GM18951 (cell line): ENCODE measurements around the gene TACR2.

ENCODE experiments used
- POLR2A ChIP-seq: IDR thresholded peaks from 4 replicates; pipeline ENCODE4 v1.6.1; 2011; ENCODE audit warnings: mild to moderate bottlenecking; ENCODE audit not compliant: insufficient read length, insufficient read depth; ENCODE audit errors: extremely low read depth
- in situ Hi-C: fragments of 300-500 bp; cut with MboI; formaldehyde crosslinking; loops from one replicate; pipeline ENCODE4 v1.12.0; 2022; ENCODE audit warnings: low sequenced_read_pairs, mixed read lengths, inconsistent platforms; ENCODE audit not compliant: unreplicated experiment

The TACR2 gene

DNA sequence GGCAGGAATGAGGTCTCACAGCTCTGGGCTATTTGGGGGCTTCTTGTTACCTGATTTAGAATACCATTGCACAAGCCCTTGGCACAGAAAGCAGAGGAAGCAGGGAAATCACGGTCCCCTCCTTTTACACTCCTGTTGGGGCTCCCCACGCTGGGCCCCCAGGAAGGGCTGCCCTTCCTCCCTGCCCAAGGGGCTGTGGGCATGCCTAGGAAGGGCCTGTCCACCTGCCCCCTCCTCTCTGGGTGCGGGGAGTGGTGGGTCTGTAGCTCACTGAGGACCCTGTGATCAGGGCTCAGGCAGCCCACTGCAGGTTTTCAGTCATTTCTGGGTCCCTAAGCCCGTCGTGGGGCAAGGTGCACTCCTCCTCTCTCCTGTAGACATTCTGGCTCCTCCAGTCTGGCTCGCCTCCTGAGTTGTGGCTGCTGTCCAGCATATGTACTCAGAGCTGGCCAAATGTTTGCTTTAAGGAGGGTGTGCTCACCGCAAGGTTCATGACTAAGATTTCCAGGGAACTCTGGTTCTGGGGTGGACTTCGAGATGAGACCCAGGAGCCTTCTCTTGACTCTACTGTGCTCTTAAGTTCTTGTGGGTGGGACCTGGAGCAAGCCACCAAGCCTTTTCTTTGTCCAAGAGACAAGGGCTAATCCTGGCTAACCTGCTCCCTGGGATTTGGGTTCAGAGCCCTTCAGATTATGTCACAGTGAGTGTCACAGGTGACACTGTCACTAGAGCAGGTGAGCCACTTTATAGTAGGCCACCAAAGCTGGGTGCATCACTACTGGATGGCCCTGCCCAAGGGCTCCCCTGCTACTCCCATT lies 56.0 kb downstream of the TACR2 start:
- TF ChIP-seq POLR2A = no peak
- in situ Hi-C loops = no loop called here

GRCh38 chr10:69359594-69359993 lies 57.1 kb downstream of the TACR2 start:
- in situ Hi-C loops = no loop called here
- TF ChIP-seq POLR2A = no peak

GRCh38 chr10:69359148-69359547 lies 57.6 kb downstream of the TACR2 start:
- in situ Hi-C loops = no loop called here
- no peak for TF ChIP-seq POLR2A

GRCh38 chr10:69358148-69358795 lies 58.4 kb downstream of the TACR2 start:
- in situ Hi-C loops = no loop called here
- no peak for TF ChIP-seq POLR2A

- in situ Hi-C loops = no loop called here
- no peak for TF ChIP-seq POLR2A
Measured at GRCh38 chr10:69356187-69356586, 60.5 kb downstream of the TACR2 start.

GRCh38 chr10:69353977-69354635 lies 62.6 kb downstream of the TACR2 start:
- no peak for TF ChIP-seq POLR2A
- in situ Hi-C loops = no loop called here
